Psoas muscle (tissue), 8 donors: ENCODE results near the gene GABRR3. TPM values are rescaled to one million over a fixed set of nuclear protein-coding genes. Genes with fewer than 3 reads are reported as not detected.

ENCODE experiments used
- ATAC-seq, 4 donors: fragments of 200-7000 bp; cut with Tn5 transposase; one replicate each; pipeline ENCODE4 v1.9.1; 2020; ENCODE audit warnings: moderate library complexity in 3 of 4, mild to moderate bottlenecking in 2 of 4
- DNase-seq, 2 donors: peaks; one replicate each; pipeline ENCODE4 v3.0.0-alpha.2; 2020
- H3K27ac ChIP-seq: fragments of 200-600 bp; one replicate; pipeline ENCODE4 v1.8.0; 2022
- H3K27me3 ChIP-seq, 3 donors: fragments of 200-600 bp in 1 of 3; one replicate each; pipeline versions ENCODE4 v1.6.1 to v1.8.0; 2013 to 2022; ENCODE audit warnings: low read length in 2 of 3, mild to moderate bottlenecking in 2 of 3, moderate library complexity in 1 of 3; ENCODE audit not compliant: insufficient read depth in 3 of 3
- H3K36me3 ChIP-seq, 2 donors: fragments of 200-600 bp in 1 of 2; one replicate each; pipeline versions ENCODE4 v1.6.1 to v1.8.0; 2013 to 2022; ENCODE audit warnings: low read depth in 1 of 2, mild to moderate bottlenecking in 1 of 2, moderate library complexity in 1 of 2; ENCODE audit not compliant: insufficient read depth in 1 of 2
- H3K4me1 ChIP-seq: fragments of 200-600 bp; one replicate; pipeline ENCODE4 v1.8.0; 2022
- H3K4me3 ChIP-seq: fragments of 200-600 bp; one replicate; pipeline ENCODE4 v1.8.0; 2022; ENCODE audit warnings: mild to moderate bottlenecking
- H3K9me3 ChIP-seq: fragments of 200-600 bp; one replicate; pipeline ENCODE4 v1.8.0; 2022
- CTCF ChIP-seq: fragments of 200-600 bp; IDR thresholded peaks from one replicate; pipeline ENCODE4 v1.8.0; 2022; ENCODE audit warnings: antibody characterized with exemption
- WGBS, 3 donors: extraction: QIAGEN DNeasy Blood & Tissue Kit; methylation state at CpG; one replicate each; pipeline versions ENCODE4 v1.1.6 to v1.1.7; 2013; 5-methylcytosine and 5-hydroxymethylcytosine counted together
- intact Hi-C, 2 donors: fragments of 100-400 bp; cut with DNase I; formaldehyde crosslinking; loops; one replicate each; pipeline versions ENCODE4 v1.11.0 to v1.14.2; 2022
- polyA plus RNA-seq, 3 donors: library from polyadenylated mRNA; stranded (reverse); fragments of 200-250 nt; gene quantifications; one replicate each; pipeline ENCODE4 v1.2.3, GENCODE V29; 2013
- total RNA-seq, 4 donors: library from RNA; stranded (reverse); fragmentation: NEBNext Ultra II Directional in 2 of 4; extraction: Animal tissue kit (Norgen Biotek cat#: 25700) in 2 of 4; gene quantifications; one replicate each; pipeline versions ENCODE4 v1.2.1 to v1.2.4, GENCODE V29; 2021 to 2023
- donor health status: healthy with polysubstance abuse.
- donor health status: DM: no; HTN: no; CAD: no; lungs with moderate emphysema.
- donor health status: Bipolar disorder and iron deficiency.
- donor health status: healthy.
- donor health status: DM: yes; HTN: yes; CAD: no.
- donor health status: DM: no; HTN: no; CAD: no.
- donor health status: DM: no; HTN: no; CAD: no.
- donor health status: DM: yes; HTN: yes; CAD: no.

The GABRR3 gene
- total and polyA plus RNA-seq, 7 donors: 0.10 TPM; not detected in 6

GRCh38 chr3:98057631-98058030 lies 22.5 kb upstream of the GABRR3 start:
- DNase-seq (no peak), ATAC-seq (no peak)
- no peaks in the 10 kb centered on the region for H3K4me1 ChIP-seq
- 95 to 96% (median 95%) methylated on average over 1 of the region's 1 CpG for WGBS, 3 donors
- TF ChIP-seq CTCF: no peak
- no peaks in the 10 kb centered on the region for H3K36me3 ChIP-seq
- H3K27ac ChIP-seq: no peak overlapping the region
- H3K9me3 ChIP-seq: no peaks in the 10 kb centered on the region
- intact Hi-C loops: no loop called here
- no peak overlapping the region for H3K4me3 ChIP-seq
- no peaks in the 10 kb centered on the region for H3K27me3 ChIP-seq

- Histone ChIP-seq H3K4me1 (no peaks in the 10 kb centered on the region), H3K27me3 (no peaks in the 10 kb centered on the region), H3K9me3 (no peaks in the 10 kb centered on the region), H3K36me3 (no peaks in the 10 kb centered on the region), H3K4me3 (no peak overlapping the region), H3K27ac (no peak overlapping the region)
- intact Hi-C loops: no loop called here
- ATAC-seq: no peak
- no peak for TF ChIP-seq CTCF
- no peak for DNase-seq
Observed at GRCh38 chr3:98056035-98056434, 20.9 kb upstream of the GABRR3 start.

- intact Hi-C loops: loop anchor here in 1 of 2 donors (10.0 kb wide), 1 partner anchor 766 kb away; no protein-coding TSS in a partner anchor
Observed at GRCh38 chr3:98049271-98049670, 14.2 kb upstream of the GABRR3 start.

GRCh38 chr3:98048586-98048985 lies 13.5 kb upstream of the GABRR3 start:
- no peak for ATAC-seq
- no peaks in the 10 kb centered on the region for H3K9me3 ChIP-seq
- intact Hi-C loops: loop anchor here in 1 of 2 donors (10.0 kb wide), 1 partner anchor 766 kb away; no protein-coding TSS in a partner anchor
- no peaks in the 10 kb centered on the region for H3K4me1 ChIP-seq
- H3K4me3 ChIP-seq: no peak overlapping the region
- 29 to 42% (median 36%) methylated on average over 1 of the region's 1 CpG for WGBS, 3 donors
- no peak for TF ChIP-seq CTCF
- no peak overlapping the region for H3K27ac ChIP-seq
- H3K27me3 ChIP-seq: no peaks in the 10 kb centered on the region
- H3K36me3 ChIP-seq: no peaks in the 10 kb centered on the region
- DNase-seq: no peak

More at GRCh38 chr3:98049271-98049670, 14.2 kb upstream of the GABRR3 start:
- DNase-seq (no peak), ATAC-seq (no peak)
- WGBS, 3 donors: 81 to 84% (median 83%) methylated on average over 1 of the region's 1 CpG
- no peak for TF ChIP-seq CTCF
- H3K4me1 ChIP-seq: no peaks in the 10 kb centered on the region
- H3K27ac ChIP-seq: no peak overlapping the region
- no peaks in the 10 kb centered on the region for H3K36me3 ChIP-seq
- no peaks in the 10 kb centered on the region for H3K27me3 ChIP-seq
- H3K9me3 ChIP-seq: no peaks in the 10 kb centered on the region
- H3K4me3 ChIP-seq: no peak overlapping the region

GRCh38 chr3:98041350-98041749 lies 6.2 kb upstream of the GABRR3 start:
- DNase-seq (no peak), ATAC-seq (no peak)
- H3K36me3 ChIP-seq: no peaks in the 10 kb centered on the region
- 81 to 92% (median 85%) methylated on average over 1 of the region's 1 CpG for WGBS, 3 donors
- no peaks in the 10 kb centered on the region for H3K27me3 ChIP-seq
- no peaks in the 10 kb centered on the region for H3K9me3 ChIP-seq
- H3K4me3 ChIP-seq: no peak overlapping the region
- intact Hi-C loops: loop anchor here in 1 of 2 donors (10.0 kb wide), 1 partner anchor 773 kb away; no protein-coding TSS in a partner anchor
- no peak overlapping the region for H3K27ac ChIP-seq
- no peak for TF ChIP-seq CTCF
- H3K4me1 ChIP-seq: no peaks in the 10 kb centered on the region
